Kidney epithelial cell (primary cell): ENCODE results near the gene FILIP1L. TPM values are rescaled to one million over a fixed set of nuclear protein-coding genes. Genes with fewer than 3 reads are reported as not detected.

Source experiments
- DNase-seq: peaks from one replicate; pipeline ENCODE4 v3.0.0-alpha.2; 2010; ENCODE audit warnings: low read depth
- H3K27me3 ChIP-seq: 2 replicates; pipeline ENCODE4 v1.6.0; 2011; ENCODE audit warnings: low read length; ENCODE audit not compliant: control insufficient read depth, insufficient read depth
- H3K36me3 ChIP-seq: 2 replicates; pipeline ENCODE4 v1.5.1; 2011; ENCODE audit warnings: low read length; ENCODE audit not compliant: control insufficient read depth, insufficient read depth
- H3K4me3 ChIP-seq: 2 replicates; pipeline ENCODE4 v1.5.1; 2011; ENCODE audit warnings: low read depth, mild to moderate bottlenecking, control low read depth, low read length
- total RNA-seq: library from RNA; depleted of rRNA; stranded (reverse); fragments of >200 nt; gene quantifications from 2 replicates; pipeline ENCODE4 v1.2.3, GENCODE V29; 2015
- TF ChIP-seq, protein P1 (sequence below): IDR thresholded peaks from 2 replicates; pipeline ENCODE4 v1.5.1; 2011; ENCODE audit warnings: mild to moderate bottlenecking, moderate library complexity, low read length, control low read depth, inconsistent platforms; ENCODE audit not compliant: insufficient read depth, poor library complexity, severe bottlenecking

The FILIP1L gene
- total RNA-seq, 1 donor from 2014 or later, result 15.6 TPM

DNA sequence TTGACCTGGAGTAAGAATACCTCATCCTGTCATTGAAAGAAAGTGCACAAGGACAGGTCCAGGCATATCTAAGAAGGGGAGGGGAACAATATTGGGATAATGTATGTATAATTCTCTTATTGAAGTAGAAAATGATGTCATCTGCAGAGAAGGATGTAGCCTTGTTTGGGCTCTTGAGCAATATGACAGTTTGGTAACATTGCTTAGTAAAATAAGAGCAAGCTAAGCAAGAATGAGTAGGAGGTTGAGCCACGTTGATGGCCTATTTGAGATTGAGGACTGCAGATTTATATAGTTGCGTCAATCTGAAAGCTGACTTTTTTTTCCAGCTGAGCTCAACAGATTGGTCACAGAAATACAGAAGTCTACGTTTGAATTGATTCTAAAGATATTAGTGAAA, 145.2 kb downstream of the FILIP1L start:
- no peak for DNase-seq
- TF ChIP-seq, protein P1, sequence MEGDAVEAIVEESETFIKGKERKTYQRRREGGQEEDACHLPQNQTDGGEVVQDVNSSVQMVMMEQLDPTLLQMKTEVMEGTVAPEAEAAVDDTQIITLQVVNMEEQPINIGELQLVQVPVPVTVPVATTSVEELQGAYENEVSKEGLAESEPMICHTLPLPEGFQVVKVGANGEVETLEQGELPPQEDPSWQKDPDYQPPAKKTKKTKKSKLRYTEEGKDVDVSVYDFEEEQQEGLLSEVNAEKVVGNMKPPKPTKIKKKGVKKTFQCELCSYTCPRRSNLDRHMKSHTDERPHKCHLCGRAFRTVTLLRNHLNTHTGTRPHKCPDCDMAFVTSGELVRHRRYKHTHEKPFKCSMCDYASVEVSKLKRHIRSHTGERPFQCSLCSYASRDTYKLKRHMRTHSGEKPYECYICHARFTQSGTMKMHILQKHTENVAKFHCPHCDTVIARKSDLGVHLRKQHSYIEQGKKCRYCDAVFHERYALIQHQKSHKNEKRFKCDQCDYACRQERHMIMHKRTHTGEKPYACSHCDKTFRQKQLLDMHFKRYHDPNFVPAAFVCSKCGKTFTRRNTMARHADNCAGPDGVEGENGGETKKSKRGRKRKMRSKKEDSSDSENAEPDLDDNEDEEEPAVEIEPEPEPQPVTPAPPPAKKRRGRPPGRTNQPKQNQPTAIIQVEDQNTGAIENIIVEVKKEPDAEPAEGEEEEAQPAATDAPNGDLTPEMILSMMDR, result no peak
- Histone ChIP-seq H3K4me3 (no peak overlapping the region), H3K27me3 (no peaks in the 10 kb centered on the region), H3K36me3 (no peaks in the 10 kb centered on the region)

DNA sequence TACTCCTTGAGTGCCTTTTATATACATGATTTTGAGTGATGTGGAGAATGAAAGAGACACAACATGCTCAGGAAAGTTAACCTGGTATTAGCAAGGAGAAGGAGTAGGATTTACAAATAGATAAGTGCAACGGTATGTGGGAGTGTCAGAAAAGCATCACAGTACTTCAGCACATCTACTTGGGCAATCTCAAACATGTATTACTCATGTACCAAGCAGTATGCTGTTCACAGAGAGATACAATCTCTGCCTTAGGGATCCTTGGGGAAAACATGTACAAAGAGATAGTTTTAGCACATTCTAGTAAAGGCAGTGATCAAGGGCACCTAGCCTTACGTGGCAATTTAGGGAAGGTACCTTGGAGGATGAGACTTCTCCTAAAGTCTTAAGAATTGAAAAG, 146.5 kb downstream of the FILIP1L start:
- no peaks in the 10 kb centered on the region for H3K36me3 ChIP-seq
- TF ChIP-seq, protein P1, result no peak
- DNase-seq, result no peak
- H3K27me3 ChIP-seq, result no peaks in the 10 kb centered on the region
- H3K4me3 ChIP-seq, result no peak overlapping the region

DNA sequence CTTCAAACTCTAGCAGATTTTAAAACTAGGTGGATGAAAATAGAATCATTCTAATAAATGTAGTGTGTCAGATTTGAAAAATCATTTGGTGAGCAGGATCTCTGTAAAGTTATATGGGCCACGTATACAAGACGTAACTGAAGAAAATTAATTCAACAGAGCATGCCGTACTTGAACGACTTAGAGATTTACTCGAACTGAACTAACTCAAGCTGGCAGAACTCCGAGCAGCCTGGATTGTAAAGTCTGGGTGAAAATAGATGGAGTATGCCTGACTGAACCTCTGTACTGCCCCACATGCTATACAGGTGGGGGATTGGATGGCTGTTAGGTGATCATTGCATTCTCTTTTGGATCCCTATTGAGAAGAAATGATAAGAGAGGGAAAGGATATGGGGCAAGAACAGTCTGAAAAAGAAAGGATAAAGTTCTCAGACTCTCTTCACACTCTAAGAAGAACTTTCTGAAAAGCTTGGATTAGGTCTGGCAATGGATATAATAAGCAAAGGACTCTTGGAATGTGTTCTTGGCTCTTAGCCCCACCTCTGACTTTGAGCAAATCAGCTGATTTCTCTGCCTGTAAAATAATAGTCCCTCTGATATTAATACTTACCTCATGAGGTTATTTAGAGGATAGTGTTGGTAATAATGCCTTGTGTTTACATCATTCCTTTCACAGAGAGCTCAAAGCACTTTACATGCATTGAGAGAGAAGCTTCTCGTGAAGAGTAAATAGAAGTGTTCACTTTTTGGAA, 147.5 kb downstream of the FILIP1L start:
- no peak for DNase-seq
- Histone ChIP-seq H3K36me3 (no peaks in the 10 kb centered on the region), H3K27me3 (no peaks in the 10 kb centered on the region), H3K4me3 (no peak overlapping the region)
- TF ChIP-seq, protein P1, result no peak

DNA sequence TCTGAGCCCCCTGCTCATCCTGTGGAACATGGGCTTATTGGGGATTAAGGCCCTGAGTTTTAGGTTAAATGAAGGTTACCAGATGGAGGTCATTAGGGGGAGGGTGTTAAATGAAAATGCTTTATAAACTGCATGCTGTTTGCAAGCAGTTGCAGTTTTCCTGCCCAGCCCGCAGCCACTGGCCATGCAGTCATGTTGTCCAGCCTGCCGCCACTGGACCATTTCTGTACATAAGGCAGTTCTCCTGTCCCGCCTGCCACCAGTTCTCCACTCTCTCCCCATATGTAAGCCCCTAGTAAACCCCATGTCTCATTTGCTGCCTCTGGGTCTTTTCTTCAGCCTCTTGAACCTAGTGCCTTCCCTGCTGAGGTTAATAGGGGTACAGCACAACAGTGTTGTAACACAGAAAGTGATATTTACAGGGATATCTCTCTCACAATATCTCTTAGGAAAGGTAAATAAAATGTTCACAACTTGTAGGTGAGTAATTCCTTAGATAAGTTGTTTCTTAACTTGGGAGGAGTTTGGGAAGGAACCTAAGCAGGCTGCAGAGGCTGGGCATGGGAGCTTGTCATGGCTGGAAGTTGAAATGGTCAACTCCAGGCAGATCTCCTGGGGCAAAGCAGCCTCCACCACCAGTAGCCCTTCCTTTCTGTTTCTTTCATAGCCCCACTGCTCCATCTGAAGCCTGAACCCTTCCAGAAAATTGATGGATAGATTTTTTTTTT, 148.5 kb downstream of the FILIP1L start:
- DNase-seq, result no peak
- H3K36me3 ChIP-seq, result no peaks in the 10 kb centered on the region
- TF ChIP-seq, protein P1, result no peak
- no peak overlapping the region for H3K4me3 ChIP-seq
- H3K27me3 ChIP-seq, result no peaks in the 10 kb centered on the region

DNA sequence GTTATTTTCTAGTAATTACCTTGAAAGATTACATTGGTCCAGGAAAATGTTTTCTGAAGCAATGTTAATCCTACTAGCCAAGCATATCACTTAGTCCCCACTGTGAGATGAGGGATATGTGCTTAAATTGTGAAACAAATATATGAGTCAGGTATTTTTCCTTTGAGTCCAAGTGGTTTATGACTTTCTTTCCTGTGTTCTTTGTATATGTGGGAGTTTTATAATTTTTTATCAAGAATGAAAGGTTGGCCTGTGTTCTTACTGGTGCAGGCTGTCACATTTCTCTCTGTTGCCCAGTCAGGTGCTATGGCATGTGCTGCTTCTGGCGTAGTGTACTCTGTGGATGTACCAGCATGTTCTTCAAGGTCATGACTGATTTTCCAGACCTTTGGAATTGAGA, 149.2 kb downstream of the FILIP1L start:
- TF ChIP-seq, protein P1, result no peak
- Histone ChIP-seq H3K27me3 (no peaks in the 10 kb centered on the region), H3K36me3 (no peaks in the 10 kb centered on the region), H3K4me3 (no peak overlapping the region)
- no peak for DNase-seq
